H1 (cell line): Measurements from ENCODE around the gene BBS5. TPM values are rescaled to one million over a fixed set of nuclear protein-coding genes. Genes with fewer than 3 reads are reported as not detected.

ENCODE experiments used
- CTCF ChIA-PET: fragments of 300-600 bp; sonication (Branson Sonifier 250); formaldehyde crosslinking; loops from one replicate; lab custom pipeline; 2021; ENCODE audit not compliant: partially characterized antibody; lab: Charles Lee
- POLR2A ChIA-PET: fragments of 300-600 bp; sonication (Branson Sonifier 250); formaldehyde crosslinking; loops from one replicate; lab custom pipeline; 2021; ENCODE audit warnings: inconsistent platforms; ENCODE audit not compliant: partially characterized antibody; lab: Charles Lee
- DNase-seq, 2 experiments: peaks; one replicate each; pipeline versions ENCODE4 v3.0.0 to v3.0.0-alpha.2; 2010 to 2022; ENCODE audit warnings: low spot score in 2 of 2, low read depth in 1 of 2, mixed read lengths in 1 of 2
- FAIRE-seq: peaks from 2 replicates; lab custom pipeline; 2011; peaks lifted over from hg19 to GRCh38; lab: Jason Lieb, UNC
- H2AFZ ChIP-seq: 2 replicates; pipeline ENCODE4 v1.8.1; 2012; ENCODE audit warnings: low read length, inconsistent platforms
- H2AK5ac ChIP-seq: 2 replicates; pipeline ENCODE4 v1.6.1; 2013; ENCODE audit warnings: low read depth, low read length
- H2BK120ac ChIP-seq: replicated peaks from 2 replicates; pipeline ENCODE3; 2013; ENCODE audit warnings: low read depth, low read length, inconsistent platforms
- H2BK12ac ChIP-seq: 2 replicates; pipeline ENCODE4 v1.6.1; 2013; ENCODE audit warnings: low read depth, low read length
- H2BK15ac ChIP-seq: 2 replicates; pipeline ENCODE4 v1.6.1; 2013; ENCODE audit warnings: low read length
- H2BK20ac ChIP-seq: 2 replicates; pipeline ENCODE4 v1.6.1; 2013; ENCODE audit warnings: low read length
- H2BK5ac ChIP-seq: 2 replicates; pipeline ENCODE4 v1.6.1; 2013; ENCODE audit warnings: low read depth, low read length
- H3K14ac ChIP-seq: 2 replicates; pipeline ENCODE4 v1.6.1; 2013; ENCODE audit warnings: inconsistent platforms; ENCODE audit not compliant: insufficient read length
- H3K18ac ChIP-seq: 2 replicates; pipeline ENCODE4 v1.6.1; 2013; ENCODE audit warnings: low read length; ENCODE audit errors: extremely low read depth
- H3K23ac ChIP-seq: 2 replicates; pipeline ENCODE4 v1.6.1; 2013; ENCODE audit warnings: inconsistent platforms; ENCODE audit not compliant: insufficient read length
- H3K23me2 ChIP-seq: 2 replicates; pipeline ENCODE4 v1.6.1; 2013; ENCODE audit warnings: low read depth, low read length
- H3K27ac ChIP-seq: 2 replicates; pipeline ENCODE4 v1.6.1; 2011; ENCODE audit warnings: low read depth, low read length, inconsistent platforms
- H3K27me3 ChIP-seq, 4 experiments: replicated peaks in 1 of 4; 1 replicate in 1 of 4; 2 replicates in 3 of 4; pipeline versions ENCODE4 v1.6.1 to v1.8.1; 2011 to 2013; ENCODE audit warnings: low read length in 3 of 4, mild to moderate bottlenecking in 3 of 4, inconsistent platforms in 2 of 4, mixed read lengths in 2 of 4, moderate library complexity in 1 of 4; ENCODE audit not compliant: control insufficient read depth in 3 of 4, insufficient read depth in 3 of 4; ENCODE audit errors: extremely low read depth in 1 of 4
- H3K36me3 ChIP-seq, 4 experiments: 2 replicates each; pipeline versions ENCODE4 v1.6.1 to v1.8.1; 2011 to 2013; ENCODE audit warnings: mild to moderate bottlenecking in 4 of 4, low read length in 3 of 4, moderate library complexity in 2 of 4, control low read depth in 1 of 4, inconsistent platforms in 1 of 4; ENCODE audit not compliant: insufficient read depth in 4 of 4, control insufficient read depth in 2 of 4
- H3K4ac ChIP-seq: replicated peaks from 2 replicates; pipeline ENCODE3; 2013; ENCODE audit warnings: low read length, low read depth, mixed read lengths, inconsistent platforms; ENCODE audit not compliant: insufficient read length
- H3K4me1 ChIP-seq, 4 experiments: replicated peaks in 1 of 4; 1 replicate in 1 of 4; 2 replicates in 3 of 4; pipeline versions ENCODE4 v1.6.1 to v1.8.1; 2011 to 2013; ENCODE audit warnings: low read length in 3 of 4, inconsistent platforms in 2 of 4, mixed read lengths in 1 of 4; ENCODE audit not compliant: insufficient read depth in 4 of 4, control insufficient read depth in 3 of 4
- H3K4me2 ChIP-seq, 2 experiments: 2 replicates each; pipeline versions ENCODE4 v1.6.1 to v1.8.1; 2011 to 2013; ENCODE audit warnings: low read depth in 2 of 2, low read length in 2 of 2, control low read depth in 1 of 2, inconsistent platforms in 1 of 2, mild to moderate bottlenecking in 1 of 2; ENCODE audit not compliant: insufficient read depth in 1 of 2
- H3K4me3 ChIP-seq, 4 experiments: fragments of 200-600, 300-600 bp in 1 of 4; sonication (generic), shearing (Covaris generic), sonication (Bioruptor Twin) in 1 of 4; 2 replicates each; pipeline versions ENCODE4 v1.5.1 to v1.8.1; 2011 to 2016; ENCODE audit warnings: low read length in 4 of 4, low read depth in 3 of 4, control low read depth in 2 of 4, inconsistent platforms in 2 of 4, mild to moderate bottlenecking in 2 of 4, mixed read lengths in 1 of 4, moderate library complexity in 1 of 4; ENCODE audit not compliant: insufficient read depth in 2 of 4; ENCODE audit errors: extremely low read depth in 1 of 4
- H3K56ac ChIP-seq: replicated peaks from 2 replicates; pipeline ENCODE3; 2013; ENCODE audit warnings: low read depth, mild to moderate bottlenecking, mixed read lengths, low read length, inconsistent platforms; ENCODE audit not compliant: insufficient read length
- H3K79me1 ChIP-seq: 2 replicates; pipeline ENCODE4 v1.6.1; 2013; ENCODE audit warnings: low read depth, low read length, control low read depth
- H3K79me2 ChIP-seq, 2 experiments: 2 replicates each; pipeline versions ENCODE4 v1.6.1 to v1.8.1; 2012 to 2013; ENCODE audit warnings: low read length in 2 of 2, mild to moderate bottlenecking in 2 of 2, inconsistent platforms in 1 of 2; ENCODE audit not compliant: insufficient read depth in 2 of 2, control insufficient read depth in 1 of 2
- H3K9ac ChIP-seq, 4 experiments: replicated peaks in 1 of 4; 1 replicate in 1 of 4; 2 replicates in 3 of 4; pipeline versions ENCODE4 v1.6.1 to v1.8.1; 2011 to 2013; ENCODE audit warnings: low read depth in 3 of 4, low read length in 3 of 4, control low read depth in 2 of 4, mild to moderate bottlenecking in 2 of 4, moderate library complexity in 2 of 4, inconsistent platforms in 1 of 4; ENCODE audit errors: extremely low read depth in 1 of 4
- H3K9me3 ChIP-seq, 2 experiments: 2 replicates each; pipeline versions ENCODE4 v1.6.1 to v1.8.1; 2012 to 2013; ENCODE audit warnings: mild to moderate bottlenecking in 2 of 2, moderate library complexity in 2 of 2, control low read depth in 1 of 2, inconsistent platforms in 1 of 2, low read depth in 1 of 2, low read length in 1 of 2, mixed read lengths in 1 of 2; ENCODE audit not compliant: insufficient read depth in 2 of 2
- H4K20me1 ChIP-seq, 2 experiments: replicated peaks in 1 of 2; 2 replicates each; pipeline versions ENCODE3 to v1.8.1; 2011 to 2013; ENCODE audit warnings: inconsistent platforms in 2 of 2, low read length in 2 of 2, mild to moderate bottlenecking in 1 of 2; ENCODE audit not compliant: insufficient read depth in 2 of 2, control insufficient read depth in 1 of 2
- H4K5ac ChIP-seq: 2 replicates; pipeline ENCODE4 v1.6.1; 2013; ENCODE audit warnings: low read length, low read depth, mixed read lengths, inconsistent platforms; ENCODE audit not compliant: insufficient read length
- H4K8ac ChIP-seq: 2 replicates; pipeline ENCODE4 v1.8.0; 2013; ENCODE audit warnings: mild to moderate bottlenecking, moderate library complexity, low read length, inconsistent platforms; ENCODE audit not compliant: insufficient read depth; ENCODE audit errors: extremely low read depth
- H4K91ac ChIP-seq: replicated peaks from 2 replicates; pipeline ENCODE3; 2013; ENCODE audit warnings: low read length, mixed read lengths, inconsistent platforms; ENCODE audit not compliant: insufficient read length
- BCL11A ChIP-seq, 2 experiments: IDR thresholded peaks; one replicate each; pipeline ENCODE4 v1.6.1; 2011; ENCODE audit warnings: low read depth in 2 of 2, low read length in 2 of 2, mild to moderate bottlenecking in 2 of 2
- CEBPB ChIP-seq: IDR thresholded peaks from 2 replicates; pipeline ENCODE4 v1.6.1; 2012; ENCODE audit warnings: low read depth, low read length
- EP300 ChIP-seq, 2 experiments: IDR thresholded peaks; 1 replicate in 1 of 2; 2 replicates in 1 of 2; pipeline ENCODE4 v1.6.1; 2011 to 2012; ENCODE audit warnings: low read depth in 2 of 2, low read length in 2 of 2, mild to moderate bottlenecking in 2 of 2, borderline replicate concordance in 1 of 2, inconsistent platforms in 1 of 2, moderate library complexity in 1 of 2
- HDAC6 ChIP-seq: IDR thresholded peaks from one replicate; pipeline ENCODE4 v1.7.1; 2012; ENCODE audit warnings: low read depth, mild to moderate bottlenecking, inconsistent platforms, low read length, moderate library complexity
- KDM1A ChIP-seq: fragments of 200-600, 300-600 bp; sonication (generic); IDR thresholded peaks from 2 replicates; pipeline ENCODE4 v1.7.1; 2016; ENCODE audit warnings: mild to moderate bottlenecking, low read length, borderline replicate concordance
- KDM5A ChIP-seq: fragments of 200-600 bp; IDR thresholded peaks from 2 replicates; pipeline ENCODE4 v1.7.1; 2012; ENCODE audit warnings: mild to moderate bottlenecking, low read length, inconsistent platforms, mixed read lengths
- MAFK ChIP-seq: IDR thresholded peaks from 2 replicates; pipeline ENCODE4 v1.6.1; 2012; ENCODE audit warnings: low read depth, mild to moderate bottlenecking, improper control_type of control experiment, low read length
- SAP30 ChIP-seq: fragments of 300-600 bp; sonication (generic); IDR thresholded peaks from 2 replicates; pipeline ENCODE4 v1.7.1; 2012; ENCODE audit warnings: low read length, moderate library complexity, mild to moderate bottlenecking, inconsistent platforms; ENCODE audit not compliant: insufficient read depth, insufficient replicate concordance
- SIN3A ChIP-seq, 2 experiments: IDR thresholded peaks in 1 of 2; conservative IDR thresholded peaks in 1 of 2; 2 replicates each; pipeline ENCODE4 v1.6.1; 2011 to 2012; ENCODE audit warnings: low read length in 2 of 2, improper control_type of control experiment in 1 of 2, low read depth in 1 of 2, mild to moderate bottlenecking in 1 of 2
- TAF1 ChIP-seq: IDR thresholded peaks from 2 replicates; pipeline ENCODE4 v1.6.1; 2011; ENCODE audit warnings: mild to moderate bottlenecking, low read depth, low read length
- TAF7 ChIP-seq: optimal IDR thresholded peaks from 2 replicates; pipeline ENCODE3; 2011; ENCODE audit warnings: low read depth, mild to moderate bottlenecking, inconsistent platforms, low read length, moderate library complexity, borderline replicate concordance
- TBP ChIP-seq: IDR thresholded peaks from 2 replicates; pipeline ENCODE4 v1.6.1; 2011; ENCODE audit warnings: low read depth, low read length, improper control_type of control experiment
- TCF12 ChIP-seq: IDR thresholded peaks from 2 replicates; pipeline ENCODE4 v1.6.1; 2011; ENCODE audit warnings: low read depth, mild to moderate bottlenecking, low read length
- WGBS, 2 experiments: shearing (Covaris generic) in 1 of 2; methylation state at CpG; one replicate each; pipeline versions ENCODE4 v1.1.6 to v1.1.7; 2013 to 2015; ENCODE audit warnings: low lambda C conversion rate in 2 of 2, mixed read lengths in 2 of 2, inconsistent platforms in 1 of 2, low coverage in 1 of 2, missing lambda C conversion rate in 1 of 2; ENCODE audit not compliant: insufficient replicate concordance in 2 of 2, insufficient coverage in 1 of 2, insufficient read length in 1 of 2; ENCODE audit errors: extremely low coverage in 1 of 2, missing lambda C conversion rate in 1 of 2; 5-methylcytosine and 5-hydroxymethylcytosine counted together
- polyA plus RNA-seq, 7 experiments: library from polyadenylated mRNA; depleted of rRNA in 3 of 7; stranded (reverse) in 5 of 7; unstranded in 2 of 7; fragments of >200 nt in 5 of 7; fragments of 200-250 nt in 2 of 7; gene quantifications; 1 replicate in 5 of 7; 2 replicates in 1 of 7; 4 replicates in 1 of 7; pipeline versions ENCODE4 v1.2.1 to v1.2.3, GENCODE V29; 2011 to 2013; ENCODE audit warnings: missing spikeins in 2 of 7, mixed read lengths in 2 of 7
- total RNA-seq: library from RNA; stranded (reverse); fragmentation: NEBNext Ultra II Directional; extraction: Animal tissue kit (Norgen Biotek cat#: 25700); gene quantifications from 2 replicates; pipeline ENCODE4 v1.2.1, GENCODE V29; 2021

BBS5 gene
- total and polyA plus RNA-seq, 2 of the 8 experiments (the other 6 are each of a cell fraction or from before 2014, with no cell fraction given) = 0.20 to 0.36 TPM

DNA sequence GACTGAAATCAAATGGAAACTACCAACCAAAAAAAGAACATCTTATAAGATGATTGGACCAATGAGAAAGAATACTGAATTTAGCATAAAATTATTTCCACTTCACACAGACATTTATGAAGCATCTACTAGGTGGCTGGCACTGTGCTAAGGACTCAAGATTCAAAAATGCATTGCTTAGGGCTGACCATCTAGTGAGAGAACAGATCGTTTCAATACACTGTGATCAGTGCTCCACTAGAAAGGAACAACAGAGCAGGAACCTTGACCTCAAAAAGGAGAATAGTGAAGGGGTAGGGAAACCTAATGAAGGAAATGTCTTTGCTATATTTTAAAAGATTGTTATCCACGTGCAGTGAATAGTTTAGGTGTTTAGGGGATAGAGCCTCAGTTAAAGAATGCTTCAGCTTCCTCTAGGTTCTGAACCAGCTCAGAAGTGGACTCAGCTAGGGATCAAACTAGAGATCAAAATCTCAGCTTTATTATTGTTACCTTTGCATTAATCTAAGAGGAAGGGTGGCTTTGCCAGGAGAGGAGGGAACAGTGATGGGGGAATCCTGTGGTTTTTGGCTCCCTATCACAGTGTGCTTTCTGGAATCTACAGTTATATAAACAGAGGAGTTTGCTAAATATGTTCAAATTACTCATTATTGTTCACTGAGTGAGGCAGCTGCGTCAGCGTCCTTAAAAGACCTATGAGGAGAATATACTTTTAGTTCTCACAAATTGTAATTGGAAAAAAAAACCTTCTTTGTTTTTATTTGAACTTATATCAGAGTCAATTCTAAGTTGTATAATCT, 16.2 kb upstream of the BBS5 start:
- no peak overlapping the region for H3K4me3 ChIP-seq
- H3K79me2 ChIP-seq = no peaks in the 10 kb centered on the region
- H2BK20ac ChIP-seq = no peak overlapping the region
- no peak overlapping the region for H2AK5ac ChIP-seq
- H3K18ac ChIP-seq = no peak overlapping the region
- no peak overlapping the region for H3K27ac ChIP-seq
- no peaks in the 10 kb centered on the region for H3K27me3 ChIP-seq
- H2BK12ac ChIP-seq = no peak overlapping the region
- DNase-seq = no peak
- no peak overlapping the region for H2BK120ac ChIP-seq
- no peak overlapping the region for H4K5ac ChIP-seq
- H4K8ac ChIP-seq = no peak overlapping the region
- no peaks in the 10 kb centered on the region for H4K20me1 ChIP-seq
- no peak overlapping the region for H4K91ac ChIP-seq
- POLR2A ChIA-PET = no interaction called here
- no peaks in the 10 kb centered on the region for H3K4me1 ChIP-seq
- H3K56ac ChIP-seq = no peak overlapping the region
- H3K9ac ChIP-seq = no peak overlapping the region
- H2BK5ac ChIP-seq = no peak overlapping the region
- WGBS, 2 experiments = 85% methylated on average over 4 of the region's 4 CpGs; no CpG with 5 or more reads in 1 of the 2 experiments
- H3K79me1 ChIP-seq = no peaks in the 10 kb centered on the region
- H3K4ac ChIP-seq = no peak overlapping the region
- no peak for TF ChIP-seq MAFK
- TF ChIP-seq HDAC6 = no peak
- TF ChIP-seq SIN3A (conservative IDR thresholded peaks at IDR 0.05 in 1 of 2, IDR thresholded peaks at IDR 0.05 in 1 of 2; ENCODE audit: low read depth in 1 of 2, low read length in 2 of 2) = no peak
- no peak for TF ChIP-seq TAF1
- TF ChIP-seq EP300 (IDR thresholded peaks at IDR 0.05; ENCODE audit: borderline replicate concordance in 1 of 2, low read depth in 2 of 2, low read length in 2 of 2) = no peak
- TF ChIP-seq TAF7 = no peak
- no peak for TF ChIP-seq TCF12
- no peak for TF ChIP-seq KDM1A
- TF ChIP-seq CEBPB = no peak
- TF ChIP-seq SAP30 = no peak
- TF ChIP-seq BCL11A (IDR thresholded peaks at IDR 0.05; ENCODE audit: low read depth in 2 of 2, low read length in 2 of 2) = no peak
- no peak for TF ChIP-seq TBP
- TF ChIP-seq KDM5A = no peak
- TF ChIP-seq, all 59 proteins: peak for 0
- Histone ChIP-seq H3K4me2 (no peak overlapping the region), H2AFZ (no peak overlapping the region), H2BK15ac (no peak overlapping the region), H3K14ac (no peak overlapping the region), H3K23me2 (no peaks in the 10 kb centered on the region), H3K36me3 (no peaks in the 10 kb centered on the region), H3K9me3 (no peaks in the 10 kb centered on the region), H3K23ac (no peak overlapping the region)
- no peak for FAIRE-seq
- CTCF ChIA-PET = interaction anchor here (2.5 kb wide), 1 partner anchor 10 kb away, joined by 14 read pairs; no protein-coding TSS in a partner anchor
